Measurements from ENCODE around the gene ACOXL.

ACOXL gene

GRCh38 chr2:111034606-111035005 lies 302.2 kb downstream of the ACOXL start:
- H3K4me2 ChIP-seq (ENCODE audit: low read depth, low read length, poor library complexity, severe bottlenecking): no peak overlapping the region
- H3K27me3 ChIP-seq (ENCODE audit: low read length): no peaks in the 10 kb centered on the region
- no peaks in the 10 kb centered on the region for H3K36me3 ChIP-seq (ENCODE audit: low read length)

GRCh38 chr2:111035830-111036441 lies 303.6 kb downstream of the ACOXL start:
- Histone ChIP-seq H3K4me3 (ENCODE audit: insufficient read depth, low read length, poor library complexity, severe bottlenecking) (no peak overlapping the region), H3K36me3 (ENCODE audit: low read length) (no peaks in the 10 kb centered on the region), H3K9me2 (replicated peaks; ENCODE audit: insufficient read depth, low read length) (no peaks in the 10 kb centered on the region), H3K79me2 (ENCODE audit: insufficient read depth, low read length) (no peaks in the 10 kb centered on the region), H3F3A (ENCODE audit: insufficient read depth) (no peaks in the 10 kb centered on the region), H2AFZ (ENCODE audit: low read depth, low read length, severe bottlenecking) (no peak overlapping the region), H3K9me3 (ENCODE audit: insufficient read depth, low read length) (no peaks in the 10 kb centered on the region), H3K4me2 (ENCODE audit: low read depth, low read length, poor library complexity, severe bottlenecking) (no peak overlapping the region), H4K20me1 (ENCODE audit: low read depth, low read length) (no peaks in the 10 kb centered on the region), H3K9ac (ENCODE audit: low read length) (no peak overlapping the region), H3K27ac (ENCODE audit: low read depth, low read length) (no peak overlapping the region), H3K27me3 (ENCODE audit: low read length) (no peaks in the 10 kb centered on the region)
- no peak for TF ChIP-seq EZH2phosphoT487 (conservative IDR thresholded peaks at IDR 0.05; ENCODE audit: low read length)
- TF ChIP-seq, protein P1, sequence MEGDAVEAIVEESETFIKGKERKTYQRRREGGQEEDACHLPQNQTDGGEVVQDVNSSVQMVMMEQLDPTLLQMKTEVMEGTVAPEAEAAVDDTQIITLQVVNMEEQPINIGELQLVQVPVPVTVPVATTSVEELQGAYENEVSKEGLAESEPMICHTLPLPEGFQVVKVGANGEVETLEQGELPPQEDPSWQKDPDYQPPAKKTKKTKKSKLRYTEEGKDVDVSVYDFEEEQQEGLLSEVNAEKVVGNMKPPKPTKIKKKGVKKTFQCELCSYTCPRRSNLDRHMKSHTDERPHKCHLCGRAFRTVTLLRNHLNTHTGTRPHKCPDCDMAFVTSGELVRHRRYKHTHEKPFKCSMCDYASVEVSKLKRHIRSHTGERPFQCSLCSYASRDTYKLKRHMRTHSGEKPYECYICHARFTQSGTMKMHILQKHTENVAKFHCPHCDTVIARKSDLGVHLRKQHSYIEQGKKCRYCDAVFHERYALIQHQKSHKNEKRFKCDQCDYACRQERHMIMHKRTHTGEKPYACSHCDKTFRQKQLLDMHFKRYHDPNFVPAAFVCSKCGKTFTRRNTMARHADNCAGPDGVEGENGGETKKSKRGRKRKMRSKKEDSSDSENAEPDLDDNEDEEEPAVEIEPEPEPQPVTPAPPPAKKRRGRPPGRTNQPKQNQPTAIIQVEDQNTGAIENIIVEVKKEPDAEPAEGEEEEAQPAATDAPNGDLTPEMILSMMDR (IDR thresholded peaks at IDR 0.05; ENCODE audit: insufficient read depth, low read length, poor library complexity, severe bottlenecking): no peak

More at GRCh38 chr2:111034606-111035005, 302.2 kb downstream of the ACOXL start:
- Histone ChIP-seq H3K9me3 (ENCODE audit: insufficient read depth, low read length) (no peaks in the 10 kb centered on the region), H2AFZ (ENCODE audit: low read depth, low read length, severe bottlenecking) (no peak overlapping the region), H3K9ac (ENCODE audit: low read length) (no peak overlapping the region), H4K20me1 (ENCODE audit: low read depth, low read length) (no peaks in the 10 kb centered on the region), H3K79me2 (ENCODE audit: insufficient read depth, low read length) (no peaks in the 10 kb centered on the region), H3K27ac (ENCODE audit: low read depth, low read length) (no peak overlapping the region), H3F3A (ENCODE audit: insufficient read depth) (no peaks in the 10 kb centered on the region), H3K9me2 (replicated peaks; ENCODE audit: insufficient read depth, low read length) (no peaks in the 10 kb centered on the region), H3K4me3 (ENCODE audit: insufficient read depth, low read length, poor library complexity, severe bottlenecking) (no peak overlapping the region)
- TF ChIP-seq, protein P1 (IDR thresholded peaks at IDR 0.05; ENCODE audit: insufficient read depth, low read length, poor library complexity, severe bottlenecking): no peak
- TF ChIP-seq EZH2phosphoT487 (conservative IDR thresholded peaks at IDR 0.05; ENCODE audit: low read length): no peak

GRCh38 chr2:111037128-111037527 lies 304.8 kb downstream of the ACOXL start:
- no peak overlapping the region for H3K9ac ChIP-seq (ENCODE audit: low read length)
- no peaks in the 10 kb centered on the region for H3K79me2 ChIP-seq (ENCODE audit: insufficient read depth, low read length)
- no peak overlapping the region for H3K27ac ChIP-seq (ENCODE audit: low read depth, low read length)
- H4K20me1 ChIP-seq (ENCODE audit: low read depth, low read length): no peaks in the 10 kb centered on the region
- no peak for TF ChIP-seq EZH2phosphoT487 (conservative IDR thresholded peaks at IDR 0.05; ENCODE audit: low read length)
- TF ChIP-seq, protein P1 (IDR thresholded peaks at IDR 0.05; ENCODE audit: insufficient read depth, low read length, poor library complexity, severe bottlenecking): no peak
- no peak overlapping the region for H3K4me2 ChIP-seq (ENCODE audit: low read depth, low read length, poor library complexity, severe bottlenecking)
- H3K4me3 ChIP-seq (ENCODE audit: insufficient read depth, low read length, poor library complexity, severe bottlenecking): no peak overlapping the region
- no peaks in the 10 kb centered on the region for H3K36me3 ChIP-seq (ENCODE audit: low read length)
- H3K9me2 ChIP-seq (replicated peaks; ENCODE audit: insufficient read depth, low read length): no peaks in the 10 kb centered on the region
- no peaks in the 10 kb centered on the region for H3F3A ChIP-seq (ENCODE audit: insufficient read depth)
- no peak overlapping the region for H2AFZ ChIP-seq (ENCODE audit: low read depth, low read length, severe bottlenecking)
- H3K9me3 ChIP-seq (ENCODE audit: insufficient read depth, low read length): no peaks in the 10 kb centered on the region
- no peaks in the 10 kb centered on the region for H3K27me3 ChIP-seq (ENCODE audit: low read length)
